Measurements from ENCODE around the gene RAB11FIP3.

The RAB11FIP3 gene

GRCh38 chr16:569445-570254 lies 144.2 kb downstream of the RAB11FIP3 start, which contains the start of gene PIGQ:
PIGQ (plus strand) TSS chr16:569968; CDS start chr16:574075, 4,107 bp downstream.
- H3K4me3 ChIP-seq (ENCODE audit: low read depth, low read length), result peak within 1 kb of the TSS; percentile 92
- TF ChIP-seq, protein P1, sequence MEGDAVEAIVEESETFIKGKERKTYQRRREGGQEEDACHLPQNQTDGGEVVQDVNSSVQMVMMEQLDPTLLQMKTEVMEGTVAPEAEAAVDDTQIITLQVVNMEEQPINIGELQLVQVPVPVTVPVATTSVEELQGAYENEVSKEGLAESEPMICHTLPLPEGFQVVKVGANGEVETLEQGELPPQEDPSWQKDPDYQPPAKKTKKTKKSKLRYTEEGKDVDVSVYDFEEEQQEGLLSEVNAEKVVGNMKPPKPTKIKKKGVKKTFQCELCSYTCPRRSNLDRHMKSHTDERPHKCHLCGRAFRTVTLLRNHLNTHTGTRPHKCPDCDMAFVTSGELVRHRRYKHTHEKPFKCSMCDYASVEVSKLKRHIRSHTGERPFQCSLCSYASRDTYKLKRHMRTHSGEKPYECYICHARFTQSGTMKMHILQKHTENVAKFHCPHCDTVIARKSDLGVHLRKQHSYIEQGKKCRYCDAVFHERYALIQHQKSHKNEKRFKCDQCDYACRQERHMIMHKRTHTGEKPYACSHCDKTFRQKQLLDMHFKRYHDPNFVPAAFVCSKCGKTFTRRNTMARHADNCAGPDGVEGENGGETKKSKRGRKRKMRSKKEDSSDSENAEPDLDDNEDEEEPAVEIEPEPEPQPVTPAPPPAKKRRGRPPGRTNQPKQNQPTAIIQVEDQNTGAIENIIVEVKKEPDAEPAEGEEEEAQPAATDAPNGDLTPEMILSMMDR (IDR thresholded peaks at IDR 0.05; ENCODE audit: control insufficient read depth, extremely low read depth, insufficient read depth), result no peak

More at GRCh38 chr16:569445-570254, 144.2 kb downstream of the RAB11FIP3 start, which contains the start of gene PIGQ:
- DNase-seq (ENCODE audit: low read depth), result no peak

All from LNCaP clone FGC (cell line).